ENCODE measurements around the gene TRMT1. TPM values are rescaled to one million over a fixed set of nuclear protein-coding genes. Genes with fewer than 3 reads are reported as not detected.

The TRMT1 gene
- total RNA-seq, 1 experiment from 2014 or later, result 106 TPM

GRCh38 chr19:13121551-13122274 is 5.2 kb upstream of the TRMT1 start:
- ATAC-seq, result no peak
- no peak for DNase-seq (ENCODE audit: low spot score)
- Mint-ChIP-seq H3K27me3 (ENCODE audit: low read depth) (no peaks in the 10 kb centered on the region; the same call in 1 of the 2 replicates), H3K36me3 (peaks cover 4% of the 10 kb centered on the region; the same call in 1 of the 2 replicates), H3K9me3 (no peaks in the 10 kb centered on the region), H3K4me1 (peaks cover 54% of the 10 kb centered on the region), H3K4me3 (peak overlapping the region; percentile 77; the same call in 1 of the 2 replicates), H3K27ac (peak overlapping the region; percentile 50)
- TF ChIP-seq FOXK1 (CRISPR knock-in tag; IDR thresholded peaks at IDR 0.05) (no peak), ZNF263 (CRISPR knock-in tag; IDR thresholded peaks at IDR 0.05; ENCODE audit: low read depth) (no peak)
- TF ChIP-seq, protein P1, sequence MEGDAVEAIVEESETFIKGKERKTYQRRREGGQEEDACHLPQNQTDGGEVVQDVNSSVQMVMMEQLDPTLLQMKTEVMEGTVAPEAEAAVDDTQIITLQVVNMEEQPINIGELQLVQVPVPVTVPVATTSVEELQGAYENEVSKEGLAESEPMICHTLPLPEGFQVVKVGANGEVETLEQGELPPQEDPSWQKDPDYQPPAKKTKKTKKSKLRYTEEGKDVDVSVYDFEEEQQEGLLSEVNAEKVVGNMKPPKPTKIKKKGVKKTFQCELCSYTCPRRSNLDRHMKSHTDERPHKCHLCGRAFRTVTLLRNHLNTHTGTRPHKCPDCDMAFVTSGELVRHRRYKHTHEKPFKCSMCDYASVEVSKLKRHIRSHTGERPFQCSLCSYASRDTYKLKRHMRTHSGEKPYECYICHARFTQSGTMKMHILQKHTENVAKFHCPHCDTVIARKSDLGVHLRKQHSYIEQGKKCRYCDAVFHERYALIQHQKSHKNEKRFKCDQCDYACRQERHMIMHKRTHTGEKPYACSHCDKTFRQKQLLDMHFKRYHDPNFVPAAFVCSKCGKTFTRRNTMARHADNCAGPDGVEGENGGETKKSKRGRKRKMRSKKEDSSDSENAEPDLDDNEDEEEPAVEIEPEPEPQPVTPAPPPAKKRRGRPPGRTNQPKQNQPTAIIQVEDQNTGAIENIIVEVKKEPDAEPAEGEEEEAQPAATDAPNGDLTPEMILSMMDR (IDR thresholded peaks at IDR 0.05), result no peak
- ChIA-PET CTCF (interaction anchor here (1.4 to 2.3 kb wide), 3 partner anchors 20 to 60 kb away, joined by 4 to 10 read pairs (median 8); partner anchors contain the start of genes IER2 and STX10), POLR2A (interaction anchor here (1.7 kb wide), 1 partner anchor 28 kb away, joined by 5 read pairs; the partner anchor contains the start of genes IER2 and STX10)

- DNase-seq (ENCODE audit: low spot score) (no peak), ATAC-seq (no peak)
- TF ChIP-seq RORB (CRISPR knock-in tag; IDR thresholded peaks at IDR 0.05) (no peak), ZNF423 (CRISPR knock-in tag; IDR thresholded peaks at IDR 0.05) (peak; percentile 66)
- H3K27me3 Mint-ChIP-seq (ENCODE audit: low read depth), result no peaks in the 10 kb centered on the region; the same call in 1 of the 2 replicates
- H3K27ac Mint-ChIP-seq, result peak overlapping the region; percentile 89
- H3K9me3 Mint-ChIP-seq, result no peaks in the 10 kb centered on the region
- ChIA-PET POLR2A (interaction anchor here (0.9 to 1.7 kb wide), 2 partner anchors 29 to 34 kb away, joined by 3 to 5 read pairs; partner anchors contain the start of genes IER2 and STX10), CTCF (interaction anchor here (1.4 to 2.4 kb wide), 4 partner anchors 20 to 75 kb away, joined by 4 to 10 read pairs (median 8); partner anchors contain the start of genes IER2 and STX10)
- H3K4me1 Mint-ChIP-seq, result peaks cover 55% of the 10 kb centered on the region
- peaks cover 4% of the 10 kb centered on the region; the same call in 1 of the 2 replicates for H3K36me3 Mint-ChIP-seq
- H3K4me3 Mint-ChIP-seq, result peak overlapping the region; percentile 77
Observed at GRCh38 chr19:13120817-13121216, 4.3 kb upstream of the TRMT1 start.

DNA sequence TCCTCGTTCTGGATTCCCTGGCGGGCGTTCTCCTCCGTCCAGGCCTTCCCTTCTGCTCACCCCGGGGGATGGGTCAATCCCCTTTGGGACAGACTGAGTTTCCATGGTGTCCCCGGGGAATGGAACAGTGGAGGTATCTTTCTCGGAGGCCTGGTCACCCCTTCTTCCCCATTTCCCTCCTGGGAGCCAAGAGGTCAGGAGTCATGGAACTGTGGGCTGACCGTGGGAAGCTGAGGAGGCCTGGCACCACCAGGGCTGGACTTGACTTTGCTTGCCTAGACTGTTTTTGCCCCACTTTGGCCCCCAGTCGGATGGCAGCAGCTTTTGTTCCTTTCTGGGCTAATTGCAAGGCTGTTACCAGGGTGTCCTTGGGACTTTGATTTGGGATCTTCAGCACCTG is 3.5 kb upstream of the TRMT1 start:
- ChIA-PET CTCF (interaction anchor here (0.5 to 2.4 kb wide), 7 partner anchors 9 to 76 kb away, joined by 3 to 10 read pairs (median 4); partner anchors contain the start of genes IER2 and STX10), POLR2A (interaction anchor here (0.9 to 3.3 kb wide), 3 partner anchors 30 to 35 kb away, joined by 3 to 30 read pairs (median 5); partner anchors contain the start of genes IER2 and STX10)
- Mint-ChIP-seq H3K9me3 (no peaks in the 10 kb centered on the region), H3K4me1 (peaks cover 60% of the 10 kb centered on the region), H3K27me3 (ENCODE audit: low read depth) (no peaks in the 10 kb centered on the region; the same call in 1 of the 2 replicates), H3K4me3 (peak overlapping the region; percentile 77), H3K36me3 (peaks cover 5% of the 10 kb centered on the region; the same call in 1 of the 2 replicates), H3K27ac (no peak overlapping the region)
- ATAC-seq (no peak), DNase-seq (ENCODE audit: low spot score) (no peak)
- TF ChIP-seq NFATC4 (CRISPR knock-in tag; IDR thresholded peaks at IDR 0.05) (no peak), ATF3 (CRISPR knock-in tag; conservative IDR thresholded peaks at IDR 0.05) (no peak), ATF1 (CRISPR knock-in tag; IDR thresholded peaks at IDR 0.05) (no peak), ZNF416 (CRISPR knock-in tag; IDR thresholded peaks at IDR 0.05) (no peak), FOXP1 (CRISPR knock-in tag; IDR thresholded peaks at IDR 0.05; ENCODE audit: borderline replicate concordance) (no peak), PREB (CRISPR knock-in tag; IDR thresholded peaks at IDR 0.05; ENCODE audit: borderline replicate concordance) (no peak), E2F4 (CRISPR knock-in tag; IDR thresholded peaks at IDR 0.05; ENCODE audit: borderline replicate concordance, low read depth) (no peak), TP53 (CRISPR knock-in tag; IDR thresholded peaks at IDR 0.05) (no peak), ZNF121 (CRISPR knock-in tag; IDR thresholded peaks at IDR 0.05) (no peak), KAT7 (CRISPR knock-in tag; IDR thresholded peaks at IDR 0.05; ENCODE audit: borderline replicate concordance) (no peak), NR1H2 (CRISPR knock-in tag; IDR thresholded peaks at IDR 0.05) (no peak)
- TF ChIP-seq, protein P2, sequence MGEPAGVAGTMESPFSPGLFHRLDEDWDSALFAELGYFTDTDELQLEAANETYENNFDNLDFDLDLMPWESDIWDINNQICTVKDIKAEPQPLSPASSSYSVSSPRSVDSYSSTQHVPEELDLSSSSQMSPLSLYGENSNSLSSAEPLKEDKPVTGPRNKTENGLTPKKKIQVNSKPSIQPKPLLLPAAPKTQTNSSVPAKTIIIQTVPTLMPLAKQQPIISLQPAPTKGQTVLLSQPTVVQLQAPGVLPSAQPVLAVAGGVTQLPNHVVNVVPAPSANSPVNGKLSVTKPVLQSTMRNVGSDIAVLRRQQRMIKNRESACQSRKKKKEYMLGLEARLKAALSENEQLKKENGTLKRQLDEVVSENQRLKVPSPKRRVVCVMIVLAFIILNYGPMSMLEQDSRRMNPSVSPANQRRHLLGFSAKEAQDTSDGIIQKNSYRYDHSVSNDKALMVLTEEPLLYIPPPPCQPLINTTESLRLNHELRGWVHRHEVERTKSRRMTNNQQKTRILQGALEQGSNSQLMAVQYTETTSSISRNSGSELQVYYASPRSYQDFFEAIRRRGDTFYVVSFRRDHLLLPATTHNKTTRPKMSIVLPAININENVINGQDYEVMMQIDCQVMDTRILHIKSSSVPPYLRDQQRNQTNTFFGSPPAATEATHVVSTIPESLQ (CRISPR knock-in tag; IDR thresholded peaks at IDR 0.05), result no peak
- TF ChIP-seq, protein P3, sequence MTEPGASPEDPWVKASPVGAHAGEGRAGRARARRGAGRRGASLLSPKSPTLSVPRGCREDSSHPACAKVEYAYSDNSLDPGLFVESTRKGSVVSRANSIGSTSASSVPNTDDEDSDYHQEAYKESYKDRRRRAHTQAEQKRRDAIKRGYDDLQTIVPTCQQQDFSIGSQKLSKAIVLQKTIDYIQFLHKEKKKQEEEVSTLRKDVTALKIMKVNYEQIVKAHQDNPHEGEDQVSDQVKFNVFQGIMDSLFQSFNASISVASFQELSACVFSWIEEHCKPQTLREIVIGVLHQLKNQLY (CRISPR knock-in tag; IDR thresholded peaks at IDR 0.05), result no peak
- TF ChIP-seq, protein P4, sequence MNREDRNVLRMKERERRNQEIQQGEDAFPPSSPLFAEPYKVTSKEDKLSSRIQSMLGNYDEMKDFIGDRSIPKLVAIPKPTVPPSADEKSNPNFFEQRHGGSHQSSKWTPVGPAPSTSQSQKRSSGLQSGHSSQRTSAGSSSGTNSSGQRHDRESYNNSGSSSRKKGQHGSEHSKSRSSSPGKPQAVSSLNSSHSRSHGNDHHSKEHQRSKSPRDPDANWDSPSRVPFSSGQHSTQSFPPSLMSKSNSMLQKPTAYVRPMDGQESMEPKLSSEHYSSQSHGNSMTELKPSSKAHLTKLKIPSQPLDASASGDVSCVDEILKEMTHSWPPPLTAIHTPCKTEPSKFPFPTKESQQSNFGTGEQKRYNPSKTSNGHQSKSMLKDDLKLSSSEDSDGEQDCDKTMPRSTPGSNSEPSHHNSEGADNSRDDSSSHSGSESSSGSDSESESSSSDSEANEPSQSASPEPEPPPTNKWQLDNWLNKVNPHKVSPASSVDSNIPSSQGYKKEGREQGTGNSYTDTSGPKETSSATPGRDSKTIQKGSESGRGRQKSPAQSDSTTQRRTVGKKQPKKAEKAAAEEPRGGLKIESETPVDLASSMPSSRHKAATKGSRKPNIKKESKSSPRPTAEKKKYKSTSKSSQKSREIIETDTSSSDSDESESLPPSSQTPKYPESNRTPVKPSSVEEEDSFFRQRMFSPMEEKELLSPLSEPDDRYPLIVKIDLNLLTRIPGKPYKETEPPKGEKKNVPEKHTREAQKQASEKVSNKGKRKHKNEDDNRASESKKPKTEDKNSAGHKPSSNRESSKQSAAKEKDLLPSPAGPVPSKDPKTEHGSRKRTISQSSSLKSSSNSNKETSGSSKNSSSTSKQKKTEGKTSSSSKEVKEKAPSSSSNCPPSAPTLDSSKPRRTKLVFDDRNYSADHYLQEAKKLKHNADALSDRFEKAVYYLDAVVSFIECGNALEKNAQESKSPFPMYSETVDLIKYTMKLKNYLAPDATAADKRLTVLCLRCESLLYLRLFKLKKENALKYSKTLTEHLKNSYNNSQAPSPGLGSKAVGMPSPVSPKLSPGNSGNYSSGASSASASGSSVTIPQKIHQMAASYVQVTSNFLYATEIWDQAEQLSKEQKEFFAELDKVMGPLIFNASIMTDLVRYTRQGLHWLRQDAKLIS (CRISPR knock-in tag; IDR thresholded peaks at IDR 0.05; ENCODE audit: borderline replicate concordance), result no peak

All from WTC11 (cell line).